K562 (cell line): ENCODE results near the gene LRRC31. TPM values are rescaled to one million over a fixed set of nuclear protein-coding genes. Genes with fewer than 3 reads are reported as not detected.

Experiments
- ATAC-seq: fragments of 200-7000 bp; cut with Tn5 transposase; 3 replicates; pipeline ENCODE4 v1.9.1; 2020; ENCODE audit warnings: moderate library complexity
- BruUV-seq: library from RNA; stranded (reverse); fragments of 400-500 nt; replicated peaks from 2 replicates; lab custom pipeline; 2021; lab: Mats Ljungman, UMichigan
- CTCF ChIA-PET: fragments of 300-600 bp; formaldehyde crosslinking; extraction: SDS; loops from one replicate; lab custom pipeline; 2021; ENCODE audit warnings: low intra/inter-chr PET ratio; lab: Yijun Ruan, JAX
- POLR2A ChIA-PET: fragments of 300-600, 350-650 bp; sonication (Branson Sonifier 250); formaldehyde crosslinking; extraction: SDS; loops from one replicate; lab custom pipeline; 2021; ENCODE audit warnings: antibody characterized with exemption, inconsistent platforms; lab: Yijun Ruan, JAX
- DNase-seq, 4 experiments: peaks; one replicate each; pipeline versions ENCODE4 v3.0.0 to v3.0.0-alpha.2; 2011 to 2018; ENCODE audit warnings: low spot score in 3 of 4, mixed read lengths in 3 of 4; ENCODE audit errors: extremely low read depth in 1 of 4
- FAIRE-seq: peaks from 2 replicates; lab custom pipeline; 2011; peaks lifted over from hg19 to GRCh38; lab: Jason Lieb, UNC
- H2AFZ ChIP-seq: 2 replicates; pipeline ENCODE4 v1.6.0; 2011; ENCODE audit warnings: low read depth, low read length, control low read depth, inconsistent platforms
- H3K27ac ChIP-seq: fragments of 200-600 bp; 3 replicates; pipeline ENCODE4 v1.8.0; 2011; ENCODE audit warnings: low read depth, mild to moderate bottlenecking, control low read depth, inconsistent platforms, low read length, moderate library complexity, mixed read lengths; ENCODE audit errors: extremely low read depth
- H3K27me3 ChIP-seq, 2 experiments: fragments of 300-600 bp in 1 of 2; 2 replicates in 1 of 2; 3 replicates in 1 of 2; pipeline versions ENCODE4 v1.6.0 to v1.8.0; 2011; ENCODE audit warnings: inconsistent platforms in 2 of 2, low read length in 2 of 2, mild to moderate bottlenecking in 1 of 2, mixed read lengths in 1 of 2, moderate library complexity in 1 of 2; ENCODE audit not compliant: control insufficient read depth in 2 of 2, insufficient read depth in 2 of 2
- H3K36me3 ChIP-seq: fragments of 300-600 bp; 3 replicates; pipeline ENCODE4 v1.8.0; 2011; ENCODE audit warnings: mild to moderate bottlenecking, low read length, inconsistent platforms; ENCODE audit not compliant: control insufficient read depth, insufficient read depth
- H3K4me1 ChIP-seq, 2 experiments: fragments of 200-600 bp in 1 of 2; replicated peaks in 1 of 2; 2 replicates in 1 of 2; 3 replicates in 1 of 2; pipeline versions ENCODE4 v1.5.1 to v1.8.0; 2011; ENCODE audit warnings: inconsistent platforms in 2 of 2, low read length in 2 of 2, mild to moderate bottlenecking in 1 of 2, mixed read lengths in 1 of 2, moderate library complexity in 1 of 2; ENCODE audit not compliant: control insufficient read depth in 2 of 2, insufficient read depth in 2 of 2
- H3K4me2 ChIP-seq: 2 replicates; pipeline ENCODE4 v1.6.1; 2011; ENCODE audit warnings: low read length, control low read depth, inconsistent platforms, mixed read lengths; ENCODE audit not compliant: insufficient read depth
- H3K4me3 ChIP-seq: fragments of 200-600 bp; sonication (generic), shearing (Covaris generic); 2 replicates; pipeline ENCODE4 v1.5.1; 2016; ENCODE audit warnings: control low read depth, inconsistent platforms
- H3K79me2 ChIP-seq: fragments of 200-600 bp; 3 replicates; pipeline ENCODE4 v1.8.0; 2011; ENCODE audit warnings: low read length, inconsistent platforms; ENCODE audit not compliant: control insufficient read depth, insufficient read depth
- H3K9ac ChIP-seq, 2 experiments: 2 replicates each; pipeline versions ENCODE4 v1.6.0 to v1.6.1; 2011; ENCODE audit warnings: low read depth in 2 of 2, low read length in 2 of 2, control low read depth in 1 of 2, inconsistent platforms in 1 of 2, mild to moderate bottlenecking in 1 of 2, mixed read lengths in 1 of 2; ENCODE audit not compliant: insufficient read depth in 1 of 2
- H3K9me1 ChIP-seq: one replicate; pipeline ENCODE4 v1.6.0; 2011; ENCODE audit warnings: inconsistent platforms, mild to moderate bottlenecking, low read length, moderate library complexity; ENCODE audit not compliant: control insufficient read depth, insufficient read depth
- H3K9me3 ChIP-seq: replicated peaks from 2 replicates; pipeline ENCODE4 v1.5.1; 2011; ENCODE audit warnings: low read depth, low read length, inconsistent platforms; ENCODE audit not compliant: control insufficient read depth, insufficient read depth
- H4K20me1 ChIP-seq: replicated peaks from 2 replicates; pipeline ENCODE4 v1.6.1; 2011; ENCODE audit warnings: low read length, inconsistent platforms, mixed read lengths; ENCODE audit not compliant: control insufficient read depth, insufficient read depth
- CEBPG ChIP-seq, 3 experiments: fragments of 200-800 bp in 1 of 3; sonication (Bioruptor generic) in 1 of 3; sonication (generic) in 1 of 3; formaldehyde crosslinking in 1 of 3; IDR thresholded peaks in 2 of 3; conservative IDR thresholded peaks in 1 of 3; 2 replicates each; pipeline versions ENCODE4 v1.6.1 to v1.8.0; 2016 to 2022; ENCODE audit warnings: missing compliant biosample characterization in 2 of 3, missing genetic modification characterization in 2 of 3, mild to moderate bottlenecking in 1 of 3, missing genetic modification reagents in 1 of 3
- HEY1 ChIP-seq: fragments of 250-450 bp; sonication (Bioruptor Pico); IDR thresholded peaks from 2 replicates; pipeline ENCODE4 v1.5.0; 2020; ENCODE audit warnings: mild to moderate bottlenecking, moderate library complexity, borderline replicate concordance
- IRF2 ChIP-seq: sonication (generic); formaldehyde crosslinking; IDR thresholded peaks from 2 replicates; pipeline ENCODE4 v1.8.1; 2022; ENCODE audit warnings: mild to moderate bottlenecking, missing genetic modification reagents
- NFIC ChIP-seq: fragments of 450-650 bp; IDR thresholded peaks from 2 replicates; pipeline ENCODE4 v1.6.1; 2017; ENCODE audit warnings: mild to moderate bottlenecking, inconsistent platforms
- TGIF2 ChIP-seq: sonication (generic); formaldehyde crosslinking; IDR thresholded peaks from 2 replicates; pipeline ENCODE4 v1.8.1; 2022; ENCODE audit warnings: mild to moderate bottlenecking, missing genetic modification reagents, moderate library complexity
- ZNF695 ChIP-seq: fragments of 450-650 bp; formaldehyde crosslinking; IDR thresholded peaks from 2 replicates; pipeline ENCODE4 v1.4.0; 2020; ENCODE audit warnings: mild to moderate bottlenecking, moderate library complexity
- ZNF785 ChIP-seq: fragments of 250-450 bp; sonication (Bioruptor Pico); IDR thresholded peaks from 2 replicates; pipeline ENCODE4 v1.4.0; 2020; ENCODE audit warnings: mild to moderate bottlenecking
- WGBS: fragments of 100-300 bp; shearing (Covaris generic); methylation state at CpG from one replicate; pipeline ENCODE4 v1.1.6; 2016; ENCODE audit warnings: low coverage, mixed read lengths; ENCODE audit not compliant: insufficient coverage; ENCODE audit errors: missing lambda C conversion rate; 5-methylcytosine and 5-hydroxymethylcytosine counted together
- in situ Hi-C: fragments of 300-500 bp; cut with MboI; formaldehyde crosslinking; loops from 4 replicates; pipeline ENCODE4 v1.15.0; 2018; ENCODE audit warnings: inconsistent platforms, mixed read lengths
- intact Hi-C: fragments of 100-400 bp; cut with micrococcal nuclease; formaldehyde crosslinking; loops from 2 replicates; pipeline ENCODE4 v1.14.2; 2022
- polyA plus RNA-seq, 8 experiments: library from polyadenylated mRNA; depleted of rRNA in 4 of 8; stranded (reverse) in 5 of 8; unstranded in 3 of 8; fragments of >200 nt; fragmentation: Nextera tagmentation in 2 of 8; fragmentation: Illumina TruSeq in 1 of 8; extraction: Ambion mirVana in 2 of 8; extraction: Trizol in 1 of 8; gene quantifications; 2 replicates each; pipeline versions ENCODE4 v1.2.1 to v1.2.3, GENCODE V29; 2011 to 2014; ENCODE audit warnings: inconsistent platforms in 1 of 8, missing spikeins in 1 of 8
- total RNA-seq, 7 experiments: library from RNA; depleted of rRNA in 6 of 7; stranded (reverse); fragments of >200 nt in 6 of 7; fragmentation: Illumina TruSeq in 2 of 7; extraction: Trizol in 2 of 7; gene quantifications; 2 replicates each; pipeline versions ENCODE4 v1.2.1 to v1.2.3, GENCODE V29; 2011 to 2021; ENCODE audit warnings: low replicate concordance in 1 of 7
- TF ChIP-seq, protein P1 (sequence below), 3 experiments: fragments of 200-800 bp in 1 of 3; sonication (Bioruptor generic) in 1 of 3; sonication (generic) in 1 of 3; formaldehyde crosslinking in 1 of 3; IDR thresholded peaks; 2 replicates each; pipeline versions ENCODE4 v1.6.1 to v1.8.0; 2016 to 2022; ENCODE audit warnings: mild to moderate bottlenecking in 2 of 3, missing compliant biosample characterization in 2 of 3, missing genetic modification characterization in 2 of 3, missing genetic modification reagents in 1 of 3

The LRRC31 gene
- total and polyA plus RNA-seq, 9 of the 15 experiments (the other 6 are each of a cell fraction or from before 2014, with no cell fraction given) = not detected

GRCh38 chr3:169822540-169822939 lies 47.2 kb downstream of the LRRC31 start:
- Histone ChIP-seq H3K36me3 (no peaks in the 10 kb centered on the region), H3K27me3 (peaks cover 4 to 19% of the 10 kb centered on the region in 2 experiments), H3K27ac (no peak overlapping the region), H4K20me1 (no peaks in the 10 kb centered on the region), H3K4me2 (no peak overlapping the region), H3K9ac (no peak overlapping the region; a peak in 1 of 4 replicates), H3K9me3 (no peaks in the 10 kb centered on the region), H3K79me2 (no peaks in the 10 kb centered on the region), H3K9me1 (no peaks in the 10 kb centered on the region), H3K4me3 (no peak overlapping the region), H2AFZ (peak overlapping the region; percentile 16; the same call in 1 of the 2 replicates), H3K4me1 (peaks cover 0 to 5% of the 10 kb centered on the region in 2 experiments; a peak in 2 of 5 replicates)
- no TSS peak for BruUV-seq
- intact Hi-C loops = no loop called here
- no peak for TF ChIP-seq HEY1
- no peak for TF ChIP-seq IRF2 (CRISPR knock-in tag)
- TF ChIP-seq ZNF695 = no peak
- TF ChIP-seq NFIC = 0 out of 2 replicates have a peak, but pooled peaks have one; percentile 15
- TF ChIP-seq TGIF2 (CRISPR knock-in tag) = no peak
- no peak for FAIRE-seq
- 48% methylated on average over 20 of the region's 20 CpGs for WGBS
- in situ Hi-C loops = no loop called here
- POLR2A ChIA-PET = no interaction called here
- ATAC-seq = no peak
- no peak for DNase-seq
- CTCF ChIA-PET = no interaction called here

- ATAC-seq (peak; percentile 63), FAIRE-seq (no peak), DNase-seq (no peak)
- in situ Hi-C loops = no loop called here
- H2AFZ ChIP-seq = peak overlapping the region; percentile 16; the same call in 1 of the 2 replicates
- 34% methylated on average over 15 of the region's 15 CpGs for WGBS
- BruUV-seq = no TSS peak
- H3K9me1 ChIP-seq = no peaks in the 10 kb centered on the region
- intact Hi-C loops = no loop called here
- no peak overlapping the region for H3K27ac ChIP-seq
- H3K9me3 ChIP-seq = no peaks in the 10 kb centered on the region
- no peak overlapping the region for H3K4me3 ChIP-seq
- no peaks in the 10 kb centered on the region for H3K79me2 ChIP-seq
- ChIA-PET CTCF (no interaction called here), POLR2A (interaction anchor here (0.6 to 1.0 kb wide), 2 partner anchors 13 kb away, joined by 3 read pairs; no protein-coding TSS in a partner anchor)
- no peaks in the 10 kb centered on the region for H3K36me3 ChIP-seq
- H3K4me1 ChIP-seq = peaks cover 0 to 5% of the 10 kb centered on the region in 2 experiments; a peak in 2 of 5 replicates
- peak overlapping the region in 1 of 2 experiments; percentile 19; a peak in 1 of 4 replicates for H3K9ac ChIP-seq
- H3K27me3 ChIP-seq = peaks cover 4 to 19% of the 10 kb centered on the region in 2 experiments
- no peak overlapping the region for H3K4me2 ChIP-seq
- no peaks in the 10 kb centered on the region for H4K20me1 ChIP-seq
- TF ChIP-seq ZNF785 (CRISPR knock-in tag) = no peak
- TF ChIP-seq, protein P1, sequence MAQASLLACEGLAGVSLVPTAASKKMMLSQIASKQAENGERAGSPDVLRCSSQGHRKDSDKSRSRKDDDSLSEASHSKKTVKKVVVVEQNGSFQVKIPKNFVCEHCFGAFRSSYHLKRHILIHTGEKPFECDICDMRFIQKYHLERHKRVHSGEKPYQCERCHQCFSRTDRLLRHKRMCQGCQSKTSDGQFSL (CRISPR knock-in tag; IDR thresholded peaks at IDR 0.05) = no peak
- TF ChIP-seq, protein P1 (tag; IDR thresholded peaks at IDR 0.05) = no peak
- no peak for TF ChIP-seq CEBPG (CRISPR knock-in tag; IDR thresholded peaks at IDR 0.05)
- TF ChIP-seq CEBPG (tag; conservative IDR thresholded peaks at IDR 0.05 in 1 of 2, IDR thresholded peaks at IDR 0.05 in 1 of 2) = no peak
Observed at GRCh38 chr3:169822091-169822490, 47.6 kb downstream of the LRRC31 start.
